ENCODE results near the gene PCCB.
"Not testable (repeated sequence)": the region's sequence is repeated elsewhere in the genome, so short reads cannot be mapped to it uniquely, and the experiment has no call there.

The PCCB gene

GRCh38 chr3:136330900-136331299 is 80.8 kb downstream of the PCCB start:
- no peak for DNase-seq

GRCh38 chr3:136332302-136332701 is 82.2 kb downstream of the PCCB start:
- DNase-seq, result no peak

GRCh38 chr3:136332776-136333175 is 82.6 kb downstream of the PCCB start:
- no peak for DNase-seq

GRCh38 chr3:136334209-136334608 is 84.1 kb downstream of the PCCB start:
- no peak for DNase-seq

GRCh38 chr3:136334726-136335125 is 84.6 kb downstream of the PCCB start:
- not testable (repeated sequence) for DNase-seq

GRCh38 chr3:136336329-136337100 is 86.4 kb downstream of the PCCB start:
- DNase-seq, result no peak

- no peak for DNase-seq
Measured at GRCh38 chr3:136343446-136343845, 93.3 kb downstream of the PCCB start.

- DNase-seq, result no peak
Measured at GRCh38 chr3:136343873-136344555, 93.9 kb downstream of the PCCB start.

- DNase-seq, result no peak
Measured at GRCh38 chr3:136346486-136346885, 96.3 kb downstream of the PCCB start.

GRCh38 chr3:136350132-136350531 is 100.0 kb downstream of the PCCB start:
- no peak for DNase-seq

- no peak for DNase-seq
Measured at GRCh38 chr3:136350557-136350956, 100.4 kb downstream of the PCCB start.

- DNase-seq, result no peak
Measured at GRCh38 chr3:136351351-136351750, 101.2 kb downstream of the PCCB start.

GRCh38 chr3:136351905-136352304 is 101.8 kb downstream of the PCCB start:
- no peak for DNase-seq

GRCh38 chr3:136353461-136353860 is 103.3 kb downstream of the PCCB start:
- no peak for DNase-seq

- no peak for DNase-seq
Measured at GRCh38 chr3:136366289-136366688, 116.1 kb downstream of the PCCB start.

- DNase-seq, result not testable (repeated sequence)
Measured at GRCh38 chr3:136375800-136376199, 125.7 kb downstream of the PCCB start.

- DNase-seq, result no peak
Measured at GRCh38 chr3:136377508-136377907, 127.4 kb downstream of the PCCB start.

GRCh38 chr3:136378011-136378410 is 127.9 kb downstream of the PCCB start:
- no peak for DNase-seq

All from activated CD8-positive, alpha-beta memory T cell treated with anti-CD3 and anti-CD28 coated beads for 24 hours (primary cell).